Omental fat pad (tissue), 4 donors: ENCODE data around the gene ADGRD1. TPM values are rescaled to one million over a fixed set of nuclear protein-coding genes. Genes with fewer than 3 reads are reported as not detected.

Experiments
- ATAC-seq: fragments of 150-250 bp; one replicate; pipeline ENCODE4 v1.9.1; 2016; ENCODE audit warnings: mild to moderate bottlenecking, moderate library complexity; ENCODE audit not compliant: low FRiP score
- DNase-seq: peaks from one replicate; pipeline ENCODE4 v3.0.0-alpha.2; 2019; ENCODE audit warnings: low spot score
- CTCF ChIP-seq, 3 donors: fragments of 450-650 bp; IDR thresholded peaks; one replicate each; pipeline ENCODE4 v1.5.1; 2016 to 2017; ENCODE audit warnings: antibody characterized with exemption in 3 of 3, mild to moderate bottlenecking in 3 of 3, moderate library complexity in 2 of 3
- total RNA-seq, 4 donors: library from RNA; depleted of rRNA; stranded (reverse); fragments of >200 nt; gene quantifications; one replicate each; pipeline ENCODE4 v1.1.0, GENCODE V29; 2016

ADGRD1 gene
- total RNA-seq, 4 donors from 2014 or later, result 34.3 to 98.6 (median 52.4) TPM

DNA sequence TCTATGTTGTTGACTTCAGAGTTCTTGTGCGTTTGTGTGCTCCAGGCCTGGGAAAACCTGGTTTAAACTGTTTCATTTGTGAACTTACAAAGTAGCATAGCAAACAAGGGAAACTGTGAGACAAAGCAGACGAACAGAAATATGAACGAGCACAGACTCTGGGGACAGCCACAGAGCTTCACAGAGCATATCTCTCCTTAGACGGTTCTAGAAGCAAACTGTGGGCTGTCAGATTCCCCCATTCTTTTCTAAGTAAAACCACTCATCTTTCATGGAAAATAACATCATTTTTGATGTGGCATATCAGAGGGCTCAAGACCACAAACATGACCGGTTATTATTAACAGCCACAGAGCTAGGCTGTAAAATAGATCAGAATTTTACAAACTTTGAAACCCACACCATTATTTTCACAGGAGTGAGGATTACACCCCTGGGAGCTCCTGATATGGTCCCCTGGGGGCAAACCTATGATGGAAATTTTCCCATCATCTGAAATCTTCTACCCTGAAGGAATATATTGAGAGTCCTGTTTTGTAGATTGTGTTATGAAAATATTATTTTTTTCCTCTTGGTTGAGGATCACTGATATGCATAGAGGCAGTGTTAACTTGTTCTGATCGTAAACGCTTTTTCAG, 102.0 kb downstream of the ADGRD1 start:
- no peak for DNase-seq
- no peak for TF ChIP-seq CTCF (IDR thresholded peaks at IDR 0.05)
- ATAC-seq, result no peak

GRCh38 chr12:131056626-131057025, 102.9 kb downstream of the ADGRD1 start:
- no peak for TF ChIP-seq CTCF (IDR thresholded peaks at IDR 0.05)
- ATAC-seq, result no peak
- no peak for DNase-seq

DNA sequence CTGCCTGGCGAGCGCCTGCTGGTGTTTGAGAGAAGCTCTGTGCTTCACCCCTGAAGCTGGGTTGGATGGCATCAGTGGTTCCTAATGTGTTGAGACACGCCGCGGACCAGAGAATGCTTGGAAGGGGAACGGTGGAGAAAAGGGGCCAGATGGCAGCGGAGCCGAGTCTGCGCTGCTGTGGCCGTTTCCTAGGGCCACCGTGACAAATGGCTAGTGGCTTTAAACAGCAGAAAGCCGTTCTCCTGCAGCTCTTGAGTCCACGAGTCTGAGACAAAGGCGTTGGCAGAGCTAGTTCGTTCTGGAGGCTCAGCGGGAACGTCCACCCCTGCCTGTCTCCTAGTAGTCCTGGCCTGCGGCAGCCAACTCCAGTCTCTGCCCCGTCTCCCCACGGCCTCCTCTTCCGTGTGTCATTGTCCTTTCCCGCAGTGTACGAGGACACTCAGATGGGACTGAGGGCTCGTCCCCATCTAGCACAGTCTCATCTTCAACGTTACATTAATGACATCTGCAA, 103.6 kb downstream of the ADGRD1 start:
- ATAC-seq (no peak), DNase-seq (no peak)
- no peak for TF ChIP-seq CTCF (IDR thresholded peaks at IDR 0.05)

DNA sequence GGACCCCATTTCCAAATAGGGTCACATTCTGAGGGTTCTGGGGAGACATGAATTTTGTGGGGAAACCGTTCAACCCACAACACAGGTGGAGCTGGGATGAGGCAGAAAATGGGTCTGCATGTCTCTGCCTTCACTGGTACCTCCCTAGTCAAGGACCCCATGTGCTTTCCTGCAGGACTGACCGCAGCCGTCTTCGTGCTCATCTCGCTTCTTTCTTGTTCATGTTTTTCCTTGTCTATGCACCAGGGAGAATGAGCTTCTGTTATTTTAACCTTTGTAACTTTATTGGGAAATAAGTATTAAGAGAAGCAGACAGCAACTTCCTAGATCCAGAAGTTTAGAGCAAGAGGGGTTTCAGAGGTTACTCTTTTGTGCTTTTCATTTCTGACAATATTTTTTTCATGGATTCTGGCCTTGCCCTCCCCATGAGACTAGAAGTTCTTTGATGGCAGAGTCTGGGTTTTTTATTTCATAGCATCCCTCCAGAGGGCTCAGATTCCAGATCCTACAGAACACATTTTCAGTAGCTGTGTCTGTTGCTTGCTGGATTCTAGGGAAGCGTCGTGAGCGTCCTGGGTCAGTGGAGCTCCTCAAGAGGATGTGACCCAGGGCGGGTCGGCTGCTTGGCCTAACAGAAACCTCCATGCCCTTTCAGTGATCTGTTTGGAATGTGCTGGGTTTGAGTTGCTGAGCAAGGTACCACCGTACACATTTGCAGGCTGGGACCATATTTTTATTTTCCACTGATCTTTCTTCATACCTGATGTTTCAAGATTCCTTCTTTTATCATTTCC, 104.2 kb downstream of the ADGRD1 start:
- ATAC-seq, result no peak
- no peak for DNase-seq
- TF ChIP-seq CTCF (IDR thresholded peaks at IDR 0.05), result no peak

DNA sequence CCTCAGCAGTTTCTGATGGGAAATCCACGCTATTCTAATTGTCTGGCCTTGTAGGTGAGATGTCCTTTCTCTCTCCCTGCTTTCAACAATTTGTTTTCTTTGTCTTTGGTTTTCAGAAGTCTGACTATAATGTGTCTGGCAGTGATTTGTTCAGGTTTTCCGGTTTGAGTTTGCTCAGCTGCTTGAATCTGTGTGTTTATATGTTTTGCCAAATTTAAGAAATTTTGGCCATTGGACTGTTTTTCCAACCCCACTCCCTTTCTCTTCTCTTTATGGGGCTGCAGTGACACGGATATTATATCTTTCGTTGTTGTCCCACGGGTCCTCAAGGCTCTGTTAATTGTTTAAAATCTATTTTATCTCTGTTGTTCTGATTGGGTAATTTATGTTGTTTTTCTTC, 105.0 kb downstream of the ADGRD1 start:
- no peak for TF ChIP-seq CTCF (IDR thresholded peaks at IDR 0.05)
- DNase-seq (no peak), ATAC-seq (no peak)

GRCh38 chr12:131060011-131060703, 106.5 kb downstream of the ADGRD1 start:
- ATAC-seq, result no peak
- no peak for DNase-seq
- no peak for TF ChIP-seq CTCF (IDR thresholded peaks at IDR 0.05)
